MM.1S (cell line): Measurements from ENCODE around the gene CDCP2.

Source experiments
- DNase-seq: peaks from one replicate; pipeline ENCODE4 v3.0.0-alpha.2; 2015
- H2AFZ ChIP-seq: fragments of 300-600 bp; sonication (generic); 2 replicates; pipeline ENCODE4 v1.6.0; 2016; ENCODE audit warnings: antibody characterized with exemption, low read length
- H3F3A ChIP-seq: fragments of 300-600 bp; sonication (generic); 2 replicates; pipeline ENCODE4 v1.6.1; 2016; ENCODE audit warnings: mild to moderate bottlenecking, antibody characterized with exemption, low read length, moderate library complexity, mixed read lengths; ENCODE audit not compliant: insufficient read depth
- H3K27ac ChIP-seq: fragments of 300-600 bp; sonication (generic); 2 replicates; pipeline ENCODE4 v1.5.1; 2016; ENCODE audit warnings: mild to moderate bottlenecking, low read length
- H3K27me3 ChIP-seq: fragments of 300-600 bp; sonication (generic); replicated peaks from 2 replicates; pipeline ENCODE4 v1.6.0; 2016; ENCODE audit warnings: low read length; ENCODE audit not compliant: insufficient read depth
- H3K36me3 ChIP-seq: fragments of 300-600 bp; sonication (generic); replicated peaks from 2 replicates; pipeline ENCODE4 v1.6.1; 2016; ENCODE audit warnings: mild to moderate bottlenecking, low read length, mixed read lengths; ENCODE audit not compliant: insufficient read depth
- H3K4me1 ChIP-seq: fragments of 300-600 bp; sonication (generic); 2 replicates; pipeline ENCODE4 v1.6.1; 2016; ENCODE audit warnings: low read length, mixed read lengths
- H3K4me2 ChIP-seq: fragments of 300-600 bp; sonication (generic); 2 replicates; pipeline ENCODE4 v1.6.0; 2016; ENCODE audit warnings: low read depth, low read length
- H3K4me3 ChIP-seq: fragments of 300-600 bp; sonication (generic); 2 replicates; pipeline ENCODE4 v1.5.1; 2016; ENCODE audit warnings: low read length, mixed read lengths
- H3K79me2 ChIP-seq: fragments of 300-600 bp; sonication (generic); 2 replicates; pipeline ENCODE4 v1.6.1; 2016; ENCODE audit warnings: mixed run types, low read length, mixed read lengths
- H3K9ac ChIP-seq: fragments of 300-600 bp; sonication (generic); 2 replicates; pipeline ENCODE4 v1.6.1; 2016; ENCODE audit warnings: low read length, mixed read lengths
- H3K9me2 ChIP-seq: fragments of 300-600 bp; sonication (generic); replicated peaks from 2 replicates; pipeline ENCODE4 v1.6.1; 2016; ENCODE audit warnings: mild to moderate bottlenecking, low read length, mixed read lengths; ENCODE audit not compliant: insufficient read depth
- H3K9me3 ChIP-seq: fragments of 300-600 bp; sonication (generic); replicated peaks from 2 replicates; pipeline ENCODE4 v1.6.1; 2016; ENCODE audit warnings: mild to moderate bottlenecking, low read length, mixed read lengths; ENCODE audit not compliant: insufficient read depth
- H4K20me1 ChIP-seq: fragments of 300-600 bp; sonication (generic); 2 replicates; pipeline ENCODE4 v1.6.1; 2016; ENCODE audit warnings: mild to moderate bottlenecking, low read length, moderate library complexity, mixed read lengths; ENCODE audit not compliant: insufficient read depth
- EZH2 ChIP-seq: fragments of 300-600 bp; sonication (generic); optimal IDR thresholded peaks from 2 replicates; pipeline ENCODE3; 2017; ENCODE audit warnings: low read depth, mild to moderate bottlenecking, antibody characterized with exemption, low read length, mixed read lengths
- EZH2phosphoT487 ChIP-seq: fragments of 300-600 bp; sonication (generic); IDR thresholded peaks from 2 replicates; pipeline ENCODE4 v1.6.1; 2018; ENCODE audit warnings: antibody characterized with exemption, low read length
- TF ChIP-seq, protein P1 (sequence below): fragments of 300-600 bp; sonication (generic); IDR thresholded peaks from 2 replicates; pipeline ENCODE4 v1.5.1; 2016; ENCODE audit warnings: antibody characterized with exemption, low read length, mixed read lengths

CDCP2 gene

GRCh38 chr1:54136963-54137533, 15.8 kb downstream of the CDCP2 start:
- Histone ChIP-seq H3K9me2 (no peaks in the 10 kb centered on the region), H3K4me1 (no peaks in the 10 kb centered on the region), H3K9me3 (no peaks in the 10 kb centered on the region), H4K20me1 (no peaks in the 10 kb centered on the region), H3K9ac (no peak overlapping the region), H3K27me3 (no peaks in the 10 kb centered on the region), H3K36me3 (no peaks in the 10 kb centered on the region), H3K27ac (no peak overlapping the region), H3F3A (no peaks in the 10 kb centered on the region), H3K79me2 (no peaks in the 10 kb centered on the region), H2AFZ (no peak overlapping the region), H3K4me3 (no peak overlapping the region), H3K4me2 (no peak overlapping the region)
- no peak for DNase-seq
- TF ChIP-seq EZH2phosphoT487: no peak
- no peak for TF ChIP-seq EZH2
- TF ChIP-seq, protein P1, sequence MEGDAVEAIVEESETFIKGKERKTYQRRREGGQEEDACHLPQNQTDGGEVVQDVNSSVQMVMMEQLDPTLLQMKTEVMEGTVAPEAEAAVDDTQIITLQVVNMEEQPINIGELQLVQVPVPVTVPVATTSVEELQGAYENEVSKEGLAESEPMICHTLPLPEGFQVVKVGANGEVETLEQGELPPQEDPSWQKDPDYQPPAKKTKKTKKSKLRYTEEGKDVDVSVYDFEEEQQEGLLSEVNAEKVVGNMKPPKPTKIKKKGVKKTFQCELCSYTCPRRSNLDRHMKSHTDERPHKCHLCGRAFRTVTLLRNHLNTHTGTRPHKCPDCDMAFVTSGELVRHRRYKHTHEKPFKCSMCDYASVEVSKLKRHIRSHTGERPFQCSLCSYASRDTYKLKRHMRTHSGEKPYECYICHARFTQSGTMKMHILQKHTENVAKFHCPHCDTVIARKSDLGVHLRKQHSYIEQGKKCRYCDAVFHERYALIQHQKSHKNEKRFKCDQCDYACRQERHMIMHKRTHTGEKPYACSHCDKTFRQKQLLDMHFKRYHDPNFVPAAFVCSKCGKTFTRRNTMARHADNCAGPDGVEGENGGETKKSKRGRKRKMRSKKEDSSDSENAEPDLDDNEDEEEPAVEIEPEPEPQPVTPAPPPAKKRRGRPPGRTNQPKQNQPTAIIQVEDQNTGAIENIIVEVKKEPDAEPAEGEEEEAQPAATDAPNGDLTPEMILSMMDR: no peak

DNA sequence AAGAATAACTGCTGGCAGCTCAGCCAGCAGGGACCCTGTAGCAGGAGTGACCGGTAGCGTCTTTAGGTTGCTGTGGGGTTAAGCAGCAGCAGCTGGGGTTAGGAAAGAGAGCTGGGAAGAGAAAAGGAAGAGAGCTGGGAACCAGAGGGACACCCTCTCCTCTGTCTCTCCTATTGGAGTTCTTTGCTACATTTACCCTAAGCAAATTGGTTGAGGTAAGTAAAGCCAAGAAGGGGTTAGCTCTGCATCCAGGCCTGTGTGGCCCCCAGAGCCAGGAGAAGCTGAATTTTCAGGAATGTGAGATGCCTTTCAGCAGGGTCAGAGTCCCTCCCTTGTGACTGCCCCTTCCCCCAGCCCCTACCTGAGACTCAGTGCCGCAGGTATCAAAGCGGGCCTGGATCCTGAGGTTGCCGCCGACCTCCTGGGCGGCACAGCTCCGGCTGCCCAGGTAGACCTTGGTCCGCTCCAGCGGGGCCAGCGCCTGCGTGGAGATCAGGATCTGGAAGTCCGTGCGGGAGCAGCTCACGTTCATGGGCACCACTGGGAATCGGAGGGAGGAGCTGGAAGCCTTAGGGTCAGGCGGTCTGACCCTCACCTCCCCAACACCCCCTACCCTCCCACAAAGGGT, 16.4 kb downstream of the CDCP2 start:
- Histone ChIP-seq H3K27ac (no peak overlapping the region), H3K4me3 (no peak overlapping the region), H3K79me2 (no peaks in the 10 kb centered on the region), H4K20me1 (no peaks in the 10 kb centered on the region), H3F3A (no peaks in the 10 kb centered on the region), H3K4me2 (no peak overlapping the region), H3K9me3 (no peaks in the 10 kb centered on the region), H3K36me3 (no peaks in the 10 kb centered on the region), H3K9me2 (no peaks in the 10 kb centered on the region), H3K9ac (no peak overlapping the region), H3K27me3 (no peaks in the 10 kb centered on the region), H3K4me1 (no peaks in the 10 kb centered on the region), H2AFZ (no peak overlapping the region)
- no peak for DNase-seq
- TF ChIP-seq, protein P1: no peak
- TF ChIP-seq EZH2phosphoT487 (no peak), EZH2 (no peak)

DNA sequence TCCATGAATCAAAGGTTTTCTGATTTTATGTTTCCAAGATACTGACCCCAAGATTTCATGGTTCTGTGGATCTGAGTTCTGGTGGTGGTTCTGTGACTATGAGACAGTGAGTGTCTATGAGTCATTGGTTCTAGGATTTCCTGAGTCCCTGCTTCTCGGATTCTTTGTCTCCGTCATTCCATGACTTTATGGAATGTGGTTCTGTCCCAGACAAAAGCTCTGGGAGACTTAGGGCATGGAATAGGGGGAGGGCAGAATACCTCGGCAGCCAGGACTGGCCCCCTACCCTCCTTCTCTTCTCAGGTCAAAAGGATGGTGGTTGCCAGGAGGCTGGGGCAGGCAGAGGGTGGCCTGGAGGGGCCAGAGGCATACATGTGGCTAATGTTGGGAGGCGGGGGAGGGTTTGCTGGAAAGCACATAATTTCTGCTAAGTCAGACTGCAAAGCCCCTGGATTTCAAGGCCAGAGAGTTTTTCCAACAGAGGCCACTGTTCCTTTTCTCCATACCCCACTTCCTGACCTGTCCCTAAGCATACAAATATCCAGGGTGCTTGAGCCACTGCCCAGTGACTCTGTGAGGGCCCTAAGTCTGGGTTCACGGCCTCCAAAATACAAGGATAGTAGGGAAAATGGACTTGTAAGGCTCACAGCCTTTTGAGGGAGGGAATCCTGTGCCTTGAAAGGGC, 17.2 kb downstream of the CDCP2 start:
- no peak for DNase-seq
- Histone ChIP-seq H2AFZ (no peak overlapping the region), H3K9ac (no peak overlapping the region), H3K79me2 (no peaks in the 10 kb centered on the region), H3K36me3 (no peaks in the 10 kb centered on the region), H3K9me2 (no peaks in the 10 kb centered on the region), H3K27me3 (no peaks in the 10 kb centered on the region), H3F3A (no peaks in the 10 kb centered on the region), H3K4me2 (no peak overlapping the region), H4K20me1 (no peaks in the 10 kb centered on the region), H3K27ac (no peak overlapping the region), H3K9me3 (no peaks in the 10 kb centered on the region), H3K4me1 (no peaks in the 10 kb centered on the region), H3K4me3 (no peak overlapping the region)
- TF ChIP-seq EZH2phosphoT487: no peak
- TF ChIP-seq, protein P1: no peak
- no peak for TF ChIP-seq EZH2
